ENCODE measurements around the gene MYMK. TPM values are rescaled to one million over a fixed set of nuclear protein-coding genes. Genes with fewer than 3 reads are reported as not detected.
"Not testable (repeated sequence)": the region's sequence is repeated elsewhere in the genome, so short reads cannot be mapped to it uniquely, and the experiment has no call there.

Gene MYMK
- total RNA-seq, 1 donor from 2014 or later: not detected

GRCh38 chr9:133566382-133566781 lies 41.6 kb upstream of the MYMK start:
- Mint-ChIP-seq H3K36me3 (no peaks in the 10 kb centered on the region), H3K27ac (no peak overlapping the region), H3K27me3 (ENCODE audit: low read depth) (peaks cover 6% of the 10 kb centered on the region), H3K4me1 (peaks cover 21% of the 10 kb centered on the region), H3K9me3 (no peaks in the 10 kb centered on the region), H3K4me3 (no peak overlapping the region)
- TF ChIP-seq CTCF (IDR thresholded peaks at IDR 0.05; ENCODE audit: unreplicated experiment): no peak
- no peak for DNase-seq (ENCODE audit: low spot score in 2 of 2, unreplicated experiment in 2 of 2)

- Mint-ChIP-seq H3K9me3 (no peaks in the 10 kb centered on the region), H3K4me1 (peaks cover 25% of the 10 kb centered on the region), H3K4me3 (no peak overlapping the region), H3K27me3 (ENCODE audit: low read depth) (peaks cover 6% of the 10 kb centered on the region), H3K36me3 (no peaks in the 10 kb centered on the region), H3K27ac (no peak overlapping the region)
- TF ChIP-seq CTCF (IDR thresholded peaks at IDR 0.05; ENCODE audit: unreplicated experiment): no peak
- no peak for DNase-seq (ENCODE audit: low spot score in 2 of 2, unreplicated experiment in 2 of 2)
Measured at GRCh38 chr9:133564451-133565116, 39.8 kb upstream of the MYMK start.

GRCh38 chr9:133563814-133564213 lies 39.1 kb upstream of the MYMK start:
- not testable (repeated sequence) for H3K36me3 Mint-ChIP-seq; H3K27me3 Mint-ChIP-seq (ENCODE audit: low read depth)

GRCh38 chr9:133563291-133563796 lies 38.6 kb upstream of the MYMK start:
- Mint-ChIP-seq H3K36me3 (no peaks in the 10 kb centered on the region), H3K4me3 (peak overlapping the region; percentile 10), H3K27ac (peak overlapping the region; percentile 88), H3K4me1 (peaks cover 32% of the 10 kb centered on the region), H3K27me3 (ENCODE audit: low read depth) (peaks cover 6% of the 10 kb centered on the region), H3K9me3 (no peaks in the 10 kb centered on the region)
- TF ChIP-seq CTCF (IDR thresholded peaks at IDR 0.05; ENCODE audit: unreplicated experiment): no peak
- no peak for DNase-seq (ENCODE audit: low spot score in 2 of 2, unreplicated experiment in 2 of 2)

More at GRCh38 chr9:133563814-133564213, 39.1 kb upstream of the MYMK start:
- DNase-seq (ENCODE audit: low spot score in 2 of 2, unreplicated experiment in 2 of 2); H3K9me3 Mint-ChIP-seq: not testable (repeated sequence)
- peaks cover 27% of the 10 kb centered on the region for H3K4me1 Mint-ChIP-seq
- peak overlapping the region; percentile 88 for H3K27ac Mint-ChIP-seq
- peak overlapping the region; percentile 10 for H3K4me3 Mint-ChIP-seq

GRCh38 chr9:133562611-133563290 lies 38.0 kb upstream of the MYMK start:
- Mint-ChIP-seq H3K27me3 (ENCODE audit: low read depth) (peaks cover 6% of the 10 kb centered on the region), H3K27ac (peak overlapping the region; percentile 88), H3K4me1 (peaks cover 38% of the 10 kb centered on the region), H3K9me3 (no peaks in the 10 kb centered on the region), H3K36me3 (no peaks in the 10 kb centered on the region), H3K4me3 (no peak overlapping the region)
- DNase-seq (ENCODE audit: low spot score in 2 of 2, unreplicated experiment in 2 of 2): no peak
- TF ChIP-seq CTCF (IDR thresholded peaks at IDR 0.05; ENCODE audit: unreplicated experiment): no peak

- no peak overlapping the region for H3K4me3 Mint-ChIP-seq
- TF ChIP-seq CTCF (IDR thresholded peaks at IDR 0.05; ENCODE audit: unreplicated experiment): no peak
- peaks cover 6% of the 10 kb centered on the region for H3K27me3 Mint-ChIP-seq (ENCODE audit: low read depth)
- no peaks in the 10 kb centered on the region for H3K9me3 Mint-ChIP-seq
- H3K4me1 Mint-ChIP-seq: peaks cover 39% of the 10 kb centered on the region
- no peak overlapping the region for H3K27ac Mint-ChIP-seq
- no peaks in the 10 kb centered on the region for H3K36me3 Mint-ChIP-seq
- no peak for DNase-seq (ENCODE audit: low spot score in 2 of 2, unreplicated experiment in 2 of 2)
Measured at GRCh38 chr9:133561976-133562554, 37.3 kb upstream of the MYMK start.
